SK-N-SH (cell line): Measurements from ENCODE around the gene RAPGEFL1.

Experiments used
- CTCF ChIP-seq: fragments of 200-600 bp; sonication (generic); IDR thresholded peaks from 2 replicates; pipeline ENCODE4 v1.6.1; 2017; ENCODE audit warnings: antibody characterized with exemption, mild to moderate bottlenecking, moderate library complexity
- EZH2phosphoT487 ChIP-seq: fragments of 200-600 bp; sonication (generic); IDR thresholded peaks from 2 replicates; pipeline ENCODE4 v1.6.1; 2017; ENCODE audit warnings: low read depth, mixed run types, mild to moderate bottlenecking, antibody characterized with exemption, moderate library complexity, borderline replicate concordance
- FOSL2 ChIP-seq: IDR thresholded peaks from 2 replicates; pipeline ENCODE4 v1.4.0; 2012; ENCODE audit warnings: low read depth, mild to moderate bottlenecking, moderate library complexity, borderline replicate concordance
- FOXJ3 ChIP-seq: sonication (generic); formaldehyde crosslinking; IDR thresholded peaks from 2 replicates; pipeline ENCODE4 v1.5.1; 2020; ENCODE audit warnings: mild to moderate bottlenecking, missing genetic modification reagents
- FOXM1 ChIP-seq: IDR thresholded peaks from 2 replicates; pipeline ENCODE4 v1.4.0; 2012; ENCODE audit warnings: low read depth, mild to moderate bottlenecking
- NFIC ChIP-seq: IDR thresholded peaks from 2 replicates; pipeline ENCODE4 v1.4.0; 2012; ENCODE audit warnings: borderline replicate concordance
- POLR2AphosphoS5 ChIP-seq: IDR thresholded peaks from 2 replicates; pipeline ENCODE4 v1.6.1; 2012; ENCODE audit warnings: low read depth, low read length
- USF2 ChIP-seq: fragments of 150-350 bp; IDR thresholded peaks from 2 replicates; pipeline ENCODE4 v1.6.1; 2017; ENCODE audit warnings: antibody characterized with exemption, low read length, low read depth, borderline replicate concordance

GRCh38 chr17:40218740-40219593 is 41.7 kb downstream of the RAPGEFL1 start, which contains the start of gene WIPF2:
- no peak for TF ChIP-seq FOSL2
- no peak for TF ChIP-seq FOXJ3
- peak; percentile 56 for TF ChIP-seq CTCF
- no peak for TF ChIP-seq FOXM1
- TF ChIP-seq NFIC: no peak
- TF ChIP-seq EZH2phosphoT487: no peak
- TF ChIP-seq USF2: no peak
- TF ChIP-seq POLR2AphosphoS5: peak; percentile 85
